IPS-18c (cell line): ENCODE results near the gene TSPAN2.
"Not testable (repeated sequence)": the region's sequence is repeated elsewhere in the genome, so short reads cannot be mapped to it uniquely, and the experiment has no call there.

ENCODE experiments used
- H3K4me3 ChIP-seq: 2 replicates; pipeline ENCODE4 v1.7.0; 2013; ENCODE audit warnings: low read depth, mild to moderate bottlenecking, low read length, moderate library complexity; ENCODE audit not compliant: insufficient read depth
- H3K9me3 ChIP-seq: one replicate; pipeline ENCODE4 v1.6.1; 2013; ENCODE audit warnings: mild to moderate bottlenecking, low read length, moderate library complexity; ENCODE audit not compliant: control insufficient read depth, insufficient read depth

The TSPAN2 gene

GRCh38 chr1:115019549-115019948 is 69.8 kb downstream of the TSPAN2 start:
- H3K4me3 ChIP-seq, H3K9me3 ChIP-seq: not testable (repeated sequence)

GRCh38 chr1:115013792-115014191 is 75.5 kb downstream of the TSPAN2 start:
- Histone ChIP-seq H3K4me3 (no peak overlapping the region), H3K9me3 (peaks cover 4% of the 10 kb centered on the region)

- Histone ChIP-seq H3K4me3 (no peak overlapping the region), H3K9me3 (peaks cover 4% of the 10 kb centered on the region)
Observed at GRCh38 chr1:115012434-115012833, 76.9 kb downstream of the TSPAN2 start.

- H3K9me3 ChIP-seq = peaks cover 4% of the 10 kb centered on the region
- H3K4me3 ChIP-seq = no peak overlapping the region
Observed at GRCh38 chr1:115012006-115012405, 77.3 kb downstream of the TSPAN2 start.

GRCh38 chr1:115006191-115006590 is 83.1 kb downstream of the TSPAN2 start:
- H3K4me3 ChIP-seq = no peak overlapping the region
- H3K9me3 ChIP-seq = no peaks in the 10 kb centered on the region
